WTC11 (cell line): ENCODE data around the gene DTD1. TPM values are rescaled to one million over a fixed set of nuclear protein-coding genes. Genes with fewer than 3 reads are reported as not detected.
A peak's percentile ranks its signal among the peaks of the same experiment; 100 is the strongest.

Experiments used
- ATAC-seq: fragments of 200-7000 bp; cut with Tn5 transposase; 2 replicates; pipeline ENCODE4 v1.10.0; 2021; ENCODE audit warnings: mild to moderate bottlenecking, moderate library complexity
- CTCF ChIA-PET: fragments of 300-600 bp; sonication (Branson Sonifier 250); formaldehyde crosslinking; loops from one replicate; lab custom pipeline; 2021; ENCODE audit warnings: antibody characterized with exemption; lab: Charles Lee
- POLR2A ChIA-PET: fragments of 350-600 bp; sonication (Branson Sonifier 250); formaldehyde crosslinking; loops from one replicate; lab custom pipeline; 2021; ENCODE audit warnings: antibody characterized with exemption; lab: Charles Lee
- DNase-seq: peaks from one replicate; pipeline ENCODE4 v3.0.0; 2021; ENCODE audit warnings: low spot score
- H3K27ac Mint-ChIP-seq: 2 replicates; pipeline ENCODE4 v1.8.0; 2021; ENCODE audit warnings: mixed read lengths
- H3K27me3 Mint-ChIP-seq: 2 replicates; pipeline ENCODE4 v1.8.0; 2021; ENCODE audit warnings: low read depth, mild to moderate bottlenecking, moderate library complexity, mixed read lengths
- H3K36me3 Mint-ChIP-seq: 2 replicates; pipeline ENCODE4 v1.8.0; 2021; ENCODE audit warnings: mixed read lengths
- H3K4me1 Mint-ChIP-seq: 2 replicates; pipeline ENCODE4 v1.8.0; 2022; ENCODE audit warnings: mixed read lengths
- H3K4me3 Mint-ChIP-seq: 2 replicates; pipeline ENCODE4 v1.8.0; 2021; ENCODE audit warnings: mild to moderate bottlenecking, moderate library complexity, mixed read lengths
- H3K9me3 Mint-ChIP-seq: 2 replicates; pipeline ENCODE4 v1.8.0; 2021; ENCODE audit warnings: mixed read lengths
- ELF4 ChIP-seq: sonication (generic); formaldehyde crosslinking; IDR thresholded peaks from 2 replicates; pipeline ENCODE4 v1.8.1; 2022; ENCODE audit warnings: low read depth, mild to moderate bottlenecking, moderate library complexity, missing genetic modification reagents
- EMX1 ChIP-seq: fragments of 250-450 bp; sonication (Bioruptor Pico); IDR thresholded peaks from 2 replicates; pipeline ENCODE4 v1.8.0; 2021; ENCODE audit warnings: mild to moderate bottlenecking
- ZBTB21 ChIP-seq: sonication (generic); formaldehyde crosslinking; IDR thresholded peaks from 2 replicates; pipeline ENCODE4 v1.8.1; 2023; ENCODE audit warnings: mild to moderate bottlenecking, missing genetic modification reagents, borderline replicate concordance
- ZNF423 ChIP-seq: fragments of 250-450 bp; sonication (Bioruptor Pico); IDR thresholded peaks from 2 replicates; pipeline ENCODE4 v2.1.2; 2022; ENCODE audit warnings: mild to moderate bottlenecking, moderate library complexity
- total RNA-seq: library from RNA; stranded (reverse); gene quantifications from 3 replicates; pipeline ENCODE4 v1.2.3, GENCODE V29; 2021
- TF ChIP-seq, protein P1 (sequence below): sonication (generic); formaldehyde crosslinking; conservative IDR thresholded peaks from 2 replicates; pipeline ENCODE4 v1.8.1; 2023; ENCODE audit warnings: mild to moderate bottlenecking, low read depth, missing genetic modification reagents, moderate library complexity
- TF ChIP-seq, protein P2 (sequence below): fragments of 250-450 bp; sonication (Bioruptor Pico); IDR thresholded peaks from 2 replicates; pipeline ENCODE4 v1.9.0; 2021; ENCODE audit warnings: moderate library complexity, mild to moderate bottlenecking, inconsistent platforms, borderline replicate concordance
- TF ChIP-seq, protein P3 (sequence below): fragments of 200-600 bp; IDR thresholded peaks from 2 replicates; pipeline ENCODE4 v1.8.0; 2022; ENCODE audit warnings: antibody characterized with exemption
- TF ChIP-seq, protein P4 (sequence below): sonication (generic); formaldehyde crosslinking; IDR thresholded peaks from 2 replicates; pipeline ENCODE4 v1.8.1; 2023; ENCODE audit warnings: mild to moderate bottlenecking, missing genetic modification reagents, moderate library complexity
- TF ChIP-seq, protein P5 (sequence below): sonication (generic); formaldehyde crosslinking; IDR thresholded peaks from 2 replicates; pipeline ENCODE4 v1.8.1; 2023; ENCODE audit warnings: mild to moderate bottlenecking, missing genetic modification reagents, borderline replicate concordance

The DTD1 gene
- total RNA-seq, 1 experiment from 2014 or later = 71.1 TPM

DNA sequence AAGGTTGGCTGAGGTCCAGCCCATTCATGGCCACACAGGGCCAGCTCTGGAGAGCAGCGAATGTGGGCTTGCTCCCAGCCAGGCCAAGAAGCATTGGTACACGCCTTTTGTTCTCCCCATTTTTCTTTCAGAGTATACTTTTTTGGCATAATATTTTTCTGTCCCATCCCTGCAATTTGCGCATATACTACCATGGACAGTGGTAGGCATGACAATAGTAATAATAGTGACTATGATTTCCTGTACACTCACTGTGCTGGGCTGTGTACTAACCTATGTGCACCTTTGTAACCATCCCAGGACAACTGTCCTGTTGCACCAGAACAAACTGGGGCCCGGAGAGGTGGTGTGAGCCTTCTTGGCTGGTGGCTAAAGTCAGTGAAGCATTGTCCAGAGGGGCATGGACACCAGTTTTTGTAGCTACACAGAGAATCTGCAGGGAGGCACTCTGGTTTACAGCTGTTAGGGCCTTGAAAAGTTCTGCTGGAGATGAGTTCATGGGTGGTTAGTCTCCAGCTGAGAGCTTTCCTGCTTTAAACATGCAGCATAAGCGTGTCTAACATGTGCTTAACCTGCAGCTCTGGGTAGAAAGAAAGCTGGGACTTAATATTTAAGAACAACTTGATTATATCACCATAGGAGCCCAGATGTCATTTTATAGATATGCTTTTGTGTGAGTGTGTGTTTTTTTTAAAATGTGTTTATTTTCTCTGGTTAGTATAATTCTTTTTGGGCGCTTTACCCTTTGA is 38.2 kb downstream of the DTD1 start (continued):
- TF ChIP-seq, protein P1, sequence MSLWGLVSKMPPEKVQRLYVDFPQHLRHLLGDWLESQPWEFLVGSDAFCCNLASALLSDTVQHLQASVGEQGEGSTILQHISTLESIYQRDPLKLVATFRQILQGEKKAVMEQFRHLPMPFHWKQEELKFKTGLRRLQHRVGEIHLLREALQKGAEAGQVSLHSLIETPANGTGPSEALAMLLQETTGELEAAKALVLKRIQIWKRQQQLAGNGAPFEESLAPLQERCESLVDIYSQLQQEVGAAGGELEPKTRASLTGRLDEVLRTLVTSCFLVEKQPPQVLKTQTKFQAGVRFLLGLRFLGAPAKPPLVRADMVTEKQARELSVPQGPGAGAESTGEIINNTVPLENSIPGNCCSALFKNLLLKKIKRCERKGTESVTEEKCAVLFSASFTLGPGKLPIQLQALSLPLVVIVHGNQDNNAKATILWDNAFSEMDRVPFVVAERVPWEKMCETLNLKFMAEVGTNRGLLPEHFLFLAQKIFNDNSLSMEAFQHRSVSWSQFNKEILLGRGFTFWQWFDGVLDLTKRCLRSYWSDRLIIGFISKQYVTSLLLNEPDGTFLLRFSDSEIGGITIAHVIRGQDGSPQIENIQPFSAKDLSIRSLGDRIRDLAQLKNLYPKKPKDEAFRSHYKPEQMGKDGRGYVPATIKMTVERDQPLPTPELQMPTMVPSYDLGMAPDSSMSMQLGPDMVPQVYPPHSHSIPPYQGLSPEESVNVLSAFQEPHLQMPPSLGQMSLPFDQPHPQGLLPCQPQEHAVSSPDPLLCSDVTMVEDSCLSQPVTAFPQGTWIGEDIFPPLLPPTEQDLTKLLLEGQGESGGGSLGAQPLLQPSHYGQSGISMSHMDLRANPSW = no peak
- TF ChIP-seq ZNF423 (no peak), ELF4 (CRISPR knock-in tag) (no peak)
- TF ChIP-seq, protein P2, sequence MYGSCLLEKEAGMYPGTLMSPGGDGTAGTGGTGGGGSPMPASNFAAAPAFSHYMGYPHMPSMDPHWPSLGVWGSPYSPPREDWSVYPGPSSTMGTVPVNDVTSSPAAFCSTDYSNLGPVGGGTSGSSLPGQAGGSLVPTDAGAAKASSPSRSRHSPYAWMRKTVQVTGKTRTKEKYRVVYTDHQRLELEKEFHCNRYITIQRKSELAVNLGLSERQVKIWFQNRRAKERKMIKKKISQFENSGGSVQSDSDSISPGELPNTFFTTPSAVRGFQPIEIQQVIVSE (CRISPR knock-in tag) = no peak

DNA sequence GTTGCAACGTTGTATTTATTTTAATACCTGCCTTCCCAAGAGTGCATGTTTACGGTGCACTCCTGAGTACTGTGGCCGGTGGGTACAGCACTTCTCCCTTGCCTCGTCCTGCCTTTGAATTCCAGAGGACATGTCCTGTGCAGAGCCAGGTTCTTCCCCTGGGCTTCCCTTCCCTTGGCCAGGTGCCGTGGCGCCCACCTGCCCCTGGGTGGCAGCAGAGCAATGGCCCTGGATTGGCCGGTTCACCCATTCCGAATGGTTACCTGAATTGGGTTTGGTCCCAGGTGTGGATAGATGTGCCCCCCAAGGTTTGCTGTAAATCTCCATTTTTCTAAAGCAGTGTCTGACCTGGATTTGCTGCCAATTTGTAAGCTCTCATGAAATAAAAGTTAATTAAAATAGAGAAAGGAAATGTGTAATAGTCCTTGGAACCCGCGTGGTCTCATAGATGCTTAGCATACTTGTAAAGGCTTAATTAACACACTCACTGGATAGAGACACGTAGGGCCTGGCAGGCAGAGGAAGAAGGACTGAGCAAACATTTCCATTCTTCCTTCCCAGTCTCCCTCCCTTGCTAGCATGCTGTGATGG is 40.6 kb downstream of the DTD1 start:
- H3K27me3 Mint-ChIP-seq = no peaks in the 10 kb centered on the region
- DNase-seq = peak; percentile 80
- ATAC-seq = peak; percentile 93
- CTCF ChIA-PET = interaction anchor here (0.6 to 1.0 kb wide), 3 partner anchors 276 to 955 kb away, joined by 3 to 5 read pairs (median 4); no protein-coding TSS in a partner anchor
- no peak for TF ChIP-seq EMX1
- TF ChIP-seq, protein P3, sequence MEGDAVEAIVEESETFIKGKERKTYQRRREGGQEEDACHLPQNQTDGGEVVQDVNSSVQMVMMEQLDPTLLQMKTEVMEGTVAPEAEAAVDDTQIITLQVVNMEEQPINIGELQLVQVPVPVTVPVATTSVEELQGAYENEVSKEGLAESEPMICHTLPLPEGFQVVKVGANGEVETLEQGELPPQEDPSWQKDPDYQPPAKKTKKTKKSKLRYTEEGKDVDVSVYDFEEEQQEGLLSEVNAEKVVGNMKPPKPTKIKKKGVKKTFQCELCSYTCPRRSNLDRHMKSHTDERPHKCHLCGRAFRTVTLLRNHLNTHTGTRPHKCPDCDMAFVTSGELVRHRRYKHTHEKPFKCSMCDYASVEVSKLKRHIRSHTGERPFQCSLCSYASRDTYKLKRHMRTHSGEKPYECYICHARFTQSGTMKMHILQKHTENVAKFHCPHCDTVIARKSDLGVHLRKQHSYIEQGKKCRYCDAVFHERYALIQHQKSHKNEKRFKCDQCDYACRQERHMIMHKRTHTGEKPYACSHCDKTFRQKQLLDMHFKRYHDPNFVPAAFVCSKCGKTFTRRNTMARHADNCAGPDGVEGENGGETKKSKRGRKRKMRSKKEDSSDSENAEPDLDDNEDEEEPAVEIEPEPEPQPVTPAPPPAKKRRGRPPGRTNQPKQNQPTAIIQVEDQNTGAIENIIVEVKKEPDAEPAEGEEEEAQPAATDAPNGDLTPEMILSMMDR = peak; percentile 79
- TF ChIP-seq, protein P4, sequence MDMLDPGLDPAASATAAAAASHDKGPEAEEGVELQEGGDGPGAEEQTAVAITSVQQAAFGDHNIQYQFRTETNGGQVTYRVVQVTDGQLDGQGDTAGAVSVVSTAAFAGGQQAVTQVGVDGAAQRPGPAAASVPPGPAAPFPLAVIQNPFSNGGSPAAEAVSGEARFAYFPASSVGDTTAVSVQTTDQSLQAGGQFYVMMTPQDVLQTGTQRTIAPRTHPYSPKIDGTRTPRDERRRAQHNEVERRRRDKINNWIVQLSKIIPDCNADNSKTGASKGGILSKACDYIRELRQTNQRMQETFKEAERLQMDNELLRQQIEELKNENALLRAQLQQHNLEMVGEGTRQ (CRISPR knock-in tag) = 0 out of 2 replicates have a peak, but pooled peaks have one; percentile 11
- TF ChIP-seq, all 79 proteins: peak for 2
- H3K36me3 Mint-ChIP-seq = peaks cover 13% of the 10 kb centered on the region
- POLR2A ChIA-PET = interaction anchor here (0.7 kb wide), 1 partner anchor 9 kb away, joined by 5 read pairs; no protein-coding TSS in a partner anchor
- no peak overlapping the region for H3K4me3 Mint-ChIP-seq
- H3K9me3 Mint-ChIP-seq = peaks cover 7% of the 10 kb centered on the region
- H3K27ac Mint-ChIP-seq = no peak overlapping the region
- peaks cover 4% of the 10 kb centered on the region for H3K4me1 Mint-ChIP-seq

DNA sequence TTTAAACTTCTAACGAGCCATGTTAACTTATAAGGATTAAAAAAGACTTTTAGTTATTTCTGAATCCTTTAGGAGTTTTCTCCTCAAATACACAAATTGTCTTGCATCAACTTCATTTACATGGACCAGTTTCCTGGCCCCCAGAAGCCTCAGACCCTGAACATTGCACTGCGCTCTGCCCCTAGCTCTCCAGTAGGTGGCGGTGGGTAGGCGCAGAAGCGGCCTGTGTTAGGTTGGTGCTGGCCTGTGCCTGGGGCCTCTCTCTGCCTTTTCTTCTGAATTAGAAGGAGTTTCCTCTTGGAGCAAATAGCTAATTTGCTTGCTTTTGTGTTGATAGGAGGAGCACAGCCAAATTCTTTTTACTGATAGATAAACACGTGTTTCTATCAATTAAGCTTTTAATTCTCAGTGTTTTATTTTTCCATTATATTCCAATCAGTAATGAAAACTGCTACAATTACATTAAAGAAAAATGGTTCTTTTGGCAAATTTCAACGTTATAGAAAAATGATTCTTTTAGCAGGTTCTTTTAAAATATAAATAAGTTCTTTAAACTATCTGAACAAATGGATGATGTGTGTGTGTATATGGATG is 44.4 kb downstream of the DTD1 start:
- H3K36me3 Mint-ChIP-seq = peaks cover 13% of the 10 kb centered on the region
- no peak overlapping the region for H3K4me3 Mint-ChIP-seq
- ChIA-PET POLR2A (no interaction called here), CTCF (interaction anchor here (0.6 to 1.6 kb wide), 48 partner anchors 12 to 951 kb away, joined by 3 to 14 read pairs (median 4); partner anchors contain the start of gene SLC24A3)
- H3K27ac Mint-ChIP-seq = no peak overlapping the region
- no peaks in the 10 kb centered on the region for H3K27me3 Mint-ChIP-seq
- DNase-seq = peak; percentile 81
- H3K4me1 Mint-ChIP-seq = peaks cover 4% of the 10 kb centered on the region
- peak; percentile 92 for ATAC-seq
- peaks cover 7% of the 10 kb centered on the region for H3K9me3 Mint-ChIP-seq
- no peak for TF ChIP-seq ZBTB21 (CRISPR knock-in tag)
- TF ChIP-seq, protein P5, sequence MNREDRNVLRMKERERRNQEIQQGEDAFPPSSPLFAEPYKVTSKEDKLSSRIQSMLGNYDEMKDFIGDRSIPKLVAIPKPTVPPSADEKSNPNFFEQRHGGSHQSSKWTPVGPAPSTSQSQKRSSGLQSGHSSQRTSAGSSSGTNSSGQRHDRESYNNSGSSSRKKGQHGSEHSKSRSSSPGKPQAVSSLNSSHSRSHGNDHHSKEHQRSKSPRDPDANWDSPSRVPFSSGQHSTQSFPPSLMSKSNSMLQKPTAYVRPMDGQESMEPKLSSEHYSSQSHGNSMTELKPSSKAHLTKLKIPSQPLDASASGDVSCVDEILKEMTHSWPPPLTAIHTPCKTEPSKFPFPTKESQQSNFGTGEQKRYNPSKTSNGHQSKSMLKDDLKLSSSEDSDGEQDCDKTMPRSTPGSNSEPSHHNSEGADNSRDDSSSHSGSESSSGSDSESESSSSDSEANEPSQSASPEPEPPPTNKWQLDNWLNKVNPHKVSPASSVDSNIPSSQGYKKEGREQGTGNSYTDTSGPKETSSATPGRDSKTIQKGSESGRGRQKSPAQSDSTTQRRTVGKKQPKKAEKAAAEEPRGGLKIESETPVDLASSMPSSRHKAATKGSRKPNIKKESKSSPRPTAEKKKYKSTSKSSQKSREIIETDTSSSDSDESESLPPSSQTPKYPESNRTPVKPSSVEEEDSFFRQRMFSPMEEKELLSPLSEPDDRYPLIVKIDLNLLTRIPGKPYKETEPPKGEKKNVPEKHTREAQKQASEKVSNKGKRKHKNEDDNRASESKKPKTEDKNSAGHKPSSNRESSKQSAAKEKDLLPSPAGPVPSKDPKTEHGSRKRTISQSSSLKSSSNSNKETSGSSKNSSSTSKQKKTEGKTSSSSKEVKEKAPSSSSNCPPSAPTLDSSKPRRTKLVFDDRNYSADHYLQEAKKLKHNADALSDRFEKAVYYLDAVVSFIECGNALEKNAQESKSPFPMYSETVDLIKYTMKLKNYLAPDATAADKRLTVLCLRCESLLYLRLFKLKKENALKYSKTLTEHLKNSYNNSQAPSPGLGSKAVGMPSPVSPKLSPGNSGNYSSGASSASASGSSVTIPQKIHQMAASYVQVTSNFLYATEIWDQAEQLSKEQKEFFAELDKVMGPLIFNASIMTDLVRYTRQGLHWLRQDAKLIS (CRISPR knock-in tag) = no peak
- TF ChIP-seq, protein P3 = peak; percentile 86
- TF ChIP-seq, all 79 proteins: peak for 1
